22Rv1 (cell line): ENCODE measurements around the gene F5.

ENCODE experiments used
- CTCF ChIP-seq: fragments of 450-650 bp; IDR thresholded peaks from 2 replicates; pipeline ENCODE4 v1.5.1; 2017; ENCODE audit warnings: mild to moderate bottlenecking
- ZFX ChIP-seq: fragments of 450-650 bp; IDR thresholded peaks from 2 replicates; pipeline ENCODE4 v1.6.1; 2017; ENCODE audit warnings: antibody characterized with exemption, borderline replicate concordance

GRCh38 chr1:169484101-169484500 is 102.2 kb downstream of the F5 start:
- TF ChIP-seq CTCF (no peak), ZFX (no peak)
